MCF 10A (cell line): ENCODE measurements around the gene C16orf78. TPM values are rescaled to one million over a fixed set of nuclear protein-coding genes. Genes with fewer than 3 reads are reported as not detected.
A peak's percentile ranks its signal among the peaks of the same experiment; 100 is the strongest.

Experiments
- BruUV-seq: library from RNA; stranded (reverse); fragments of 400-500 nt; replicated peaks from 2 replicates; lab custom pipeline; 2021; lab: Mats Ljungman, UMichigan
- CTCF ChIA-PET: fragments of 300-600 bp; sonication (Branson Sonifier 250); formaldehyde crosslinking; extraction: SDS; loops from one replicate; lab custom pipeline; 2021; ENCODE audit warnings: antibody characterized with exemption, inconsistent platforms; lab: Yijun Ruan, JAX
- POLR2A ChIA-PET: fragments of 300-600, 350-650 bp; sonication (Branson Sonifier 250); formaldehyde crosslinking; extraction: SDS; loops from one replicate; lab custom pipeline; 2020; ENCODE audit warnings: antibody characterized with exemption, inconsistent platforms; lab: Yijun Ruan, JAX
- DNase-seq: peaks from one replicate; pipeline ENCODE4 v3.0.0-alpha.2; 2018; ENCODE audit not compliant: unreplicated experiment
- H3K27ac Mint-ChIP-seq: one replicate; pipeline ENCODE4 v1.8.0; 2022; ENCODE audit warnings: mild to moderate bottlenecking, low read depth, mixed read lengths; ENCODE audit not compliant: unreplicated experiment
- H3K27me3 Mint-ChIP-seq: one replicate; pipeline ENCODE4 v1.8.0; 2022; ENCODE audit warnings: mixed read lengths; ENCODE audit not compliant: insufficient read depth, unreplicated experiment
- H3K36me3 Mint-ChIP-seq: one replicate; pipeline ENCODE4 v1.8.0; 2022; ENCODE audit warnings: mild to moderate bottlenecking, moderate library complexity, mixed read lengths; ENCODE audit not compliant: insufficient read depth, unreplicated experiment
- H3K4me1 Mint-ChIP-seq: one replicate; pipeline ENCODE4 v1.8.0; 2022; ENCODE audit warnings: mixed read lengths; ENCODE audit not compliant: insufficient read depth, unreplicated experiment
- H3K4me3 Mint-ChIP-seq: one replicate; pipeline ENCODE4 v1.8.0; 2022; ENCODE audit warnings: mild to moderate bottlenecking, moderate library complexity, mixed read lengths; ENCODE audit not compliant: unreplicated experiment
- H3K9me3 Mint-ChIP-seq: one replicate; pipeline ENCODE4 v1.8.0; 2022; ENCODE audit warnings: mixed read lengths; ENCODE audit not compliant: unreplicated experiment
- CTCF ChIP-seq: fragments of 200-600 bp; IDR thresholded peaks from one replicate; pipeline ENCODE4 v1.8.0; 2022; ENCODE audit warnings: antibody characterized with exemption, mild to moderate bottlenecking; ENCODE audit not compliant: unreplicated experiment
- intact Hi-C: fragments of 100-400 bp; cut with micrococcal nuclease; formaldehyde crosslinking; loops from 2 replicates; pipeline ENCODE4 v1.14.1; 2022
- total RNA-seq: library from RNA; stranded (reverse); gene quantifications from 2 replicates; pipeline ENCODE4 v1.2.3, GENCODE V29; 2022

C16orf78 gene
- total RNA-seq, 1 experiment from 2014 or later: not detected

- H3K27me3 Mint-ChIP-seq: peaks cover 30% of the 10 kb centered on the region
- H3K4me3 Mint-ChIP-seq: no peak overlapping the region
- TF ChIP-seq CTCF: no peak
- no peak for DNase-seq
- BruUV-seq: no TSS peak
- no peaks in the 10 kb centered on the region for H3K9me3 Mint-ChIP-seq
- H3K27ac Mint-ChIP-seq: no peak overlapping the region
- no peaks in the 10 kb centered on the region for H3K4me1 Mint-ChIP-seq
- CTCF ChIA-PET: interaction anchor here (0.6 to 6.5 kb wide), 36 partner anchors 8 to 1374 kb away, joined by 3 to 120 read pairs (median 4); no protein-coding TSS in a partner anchor
- intact Hi-C loops: loop anchor here (1.0 kb wide), 3 partner anchors 487 to 662 kb away; no protein-coding TSS in a partner anchor
- H3K36me3 Mint-ChIP-seq: peaks cover 5% of the 10 kb centered on the region
- POLR2A ChIA-PET: interaction anchor here (0.7 kb wide), 1 partner anchor 663 kb away, joined by 3 read pairs; no protein-coding TSS in a partner anchor
These were observed 24.0 kb upstream of the C16orf78 start for GRCh38 chr16:49349446-49350168.

GRCh38 chr16:49350265-49351095, 23.1 kb upstream of the C16orf78 start:
- ChIA-PET POLR2A (interaction anchor here (0.7 kb wide), 1 partner anchor 663 kb away, joined by 3 read pairs; no protein-coding TSS in a partner anchor), CTCF (interaction anchor here (0.6 to 6.5 kb wide), 36 partner anchors 9 to 1375 kb away, joined by 3 to 120 read pairs (median 4); partner anchors contain the start of gene C16orf78)
- H3K9me3 Mint-ChIP-seq: no peaks in the 10 kb centered on the region
- BruUV-seq: no TSS peak
- DNase-seq: peak; percentile 47
- H3K36me3 Mint-ChIP-seq: peaks cover 6% of the 10 kb centered on the region
- TF ChIP-seq CTCF: peak; percentile 90
- H3K27me3 Mint-ChIP-seq: peaks cover 30% of the 10 kb centered on the region
- H3K27ac Mint-ChIP-seq: no peak overlapping the region
- intact Hi-C loops: loop anchor here (1.0 kb wide), 3 partner anchors 488 to 663 kb away; no protein-coding TSS in a partner anchor
- no peak overlapping the region for H3K4me3 Mint-ChIP-seq
- no peaks in the 10 kb centered on the region for H3K4me1 Mint-ChIP-seq

- no peaks in the 10 kb centered on the region for H3K9me3 Mint-ChIP-seq
- peaks cover 30% of the 10 kb centered on the region for H3K27me3 Mint-ChIP-seq
- intact Hi-C loops: no loop called here
- peaks cover 6% of the 10 kb centered on the region for H3K36me3 Mint-ChIP-seq
- no peak for TF ChIP-seq CTCF
- H3K4me1 Mint-ChIP-seq: no peaks in the 10 kb centered on the region
- BruUV-seq: no TSS peak
- CTCF ChIA-PET: interaction anchor here (0.6 to 6.5 kb wide), 18 partner anchors 10 to 721 kb away, joined by 3 to 120 read pairs (median 3); partner anchors contain the start of gene C16orf78
- no peak overlapping the region for H3K4me3 Mint-ChIP-seq
- no peak for DNase-seq
- POLR2A ChIA-PET: no interaction called here
- no peak overlapping the region for H3K27ac Mint-ChIP-seq
These were observed 22.5 kb upstream of the C16orf78 start for GRCh38 chr16:49351096-49351487.
